NT2/D1 (cell line): ENCODE results near the gene CR1.

Experiments used
- SUZ12 ChIP-seq: IDR thresholded peaks from 2 replicates; pipeline ENCODE4 v1.6.1; 2011; ENCODE audit not compliant: insufficient read length, insufficient read depth; ENCODE audit errors: extremely low read depth
- ZNF274 ChIP-seq: IDR thresholded peaks from 2 replicates; pipeline ENCODE4 v1.6.1; 2011; ENCODE audit warnings: mild to moderate bottlenecking, low read depth, low read length

GRCh38 chr1:207462535-207462934 is 33.4 kb upstream of the CR1 start:
- TF ChIP-seq SUZ12 (no peak), ZNF274 (no peak)
